Measurements from ENCODE around the gene LAMA4. TPM values are rescaled to one million over a fixed set of nuclear protein-coding genes. Genes with fewer than 3 reads are reported as not detected.

LAMA4 gene
- total RNA-seq, 6 donors from 2014 or later: 29.5 to 119 (median 58.9) TPM

GRCh38 chr6:112086744-112087135 lies 167.6 kb downstream of the LAMA4 start:
- Histone ChIP-seq H3K4me1 (peaks cover 3 to 12% (median 11%) of the 10 kb centered on the region in 4 donors), H3K9me3 (no peaks in the 10 kb centered on the region), H3K27me3 (no peaks in the 10 kb centered on the region), H3K36me3 (peaks cover 0 to 22% (median 0%) of the 10 kb centered on the region in 4 donors), H3K27ac (peak overlapping the region; percentile 77 to 87 (median 84)), H3K4me3 (peak overlapping the region; percentile 64 to 88 (median 69))
- no peak for DNase-seq
- TF ChIP-seq CTCF (IDR thresholded peaks at IDR 0.05) (peak in 1 of 6 experiments; percentile 11), POLR2AphosphoS5 (IDR thresholded peaks at IDR 0.05) (no peak), EP300 (IDR thresholded peaks at IDR 0.05) (no peak), POLR2A (IDR thresholded peaks at IDR 0.05) (no peak)
- peak; percentile 44 to 77 for ATAC-seq (ENCODE audit: low FRiP score in 2 of 2)
- 0 to 1% methylated on average over 8 of the region's 8 CpGs for WGBS, 2 donors

- Histone ChIP-seq H3K4me3 (no peak overlapping the region), H3K4me1 (peaks cover 3 to 12% (median 11%) of the 10 kb centered on the region in 4 donors), H3K27ac (no peak overlapping the region), H3K36me3 (peaks cover 0 to 28% (median under 1%) of the 10 kb centered on the region in 4 donors), H3K9me3 (no peaks in the 10 kb centered on the region), H3K27me3 (no peaks in the 10 kb centered on the region)
- ATAC-seq (ENCODE audit: low FRiP score in 2 of 2) (no peak), DNase-seq (no peak)
- 83 to 84% methylated on average over 8 of the region's 8 CpGs for whole genome bisulfite sequencing, 2 donors
- TF ChIP-seq POLR2AphosphoS5 (IDR thresholded peaks at IDR 0.05): no peak
- TF ChIP-seq POLR2A (IDR thresholded peaks at IDR 0.05): no peak
- TF ChIP-seq CTCF (IDR thresholded peaks at IDR 0.05): no peak
- TF ChIP-seq EP300 (IDR thresholded peaks at IDR 0.05): no peak
Measured at GRCh38 chr6:112085286-112086065, 168.9 kb downstream of the LAMA4 start.

- no peak for TF ChIP-seq POLR2A (IDR thresholded peaks at IDR 0.05)
- TF ChIP-seq EP300 (IDR thresholded peaks at IDR 0.05): no peak
- TF ChIP-seq POLR2AphosphoS5 (IDR thresholded peaks at IDR 0.05): no peak
- no peak for TF ChIP-seq CTCF (IDR thresholded peaks at IDR 0.05)
- 91 to 95% methylated on average over 4 of the region's 4 CpGs for WGBS, 2 donors
- Histone ChIP-seq H3K4me1 (peaks cover 3 to 9% (median 7%) of the 10 kb centered on the region in 4 donors), H3K4me3 (no peak overlapping the region), H3K9me3 (no peaks in the 10 kb centered on the region), H3K27ac (no peak overlapping the region), H3K36me3 (peaks cover 0 to 65% (median 7%) of the 10 kb centered on the region in 4 donors), H3K27me3 (no peaks in the 10 kb centered on the region)
- no peak for ATAC-seq (ENCODE audit: low FRiP score in 2 of 2)
- no peak for DNase-seq
Measured at GRCh38 chr6:112081569-112081968, 172.8 kb downstream of the LAMA4 start.

GRCh38 chr6:112066606-112067005 lies 187.8 kb downstream of the LAMA4 start:
- Histone ChIP-seq H3K36me3 (peaks cover 0 to 27% (median 4%) of the 10 kb centered on the region in 4 donors), H3K4me3 (no peak overlapping the region), H3K27ac (no peak overlapping the region), H3K4me1 (no peaks in the 10 kb centered on the region), H3K9me3 (no peaks in the 10 kb centered on the region), H3K27me3 (no peaks in the 10 kb centered on the region)
- TF ChIP-seq POLR2AphosphoS5 (IDR thresholded peaks at IDR 0.05) (no peak), CTCF (IDR thresholded peaks at IDR 0.05) (no peak), EP300 (IDR thresholded peaks at IDR 0.05) (no peak), POLR2A (IDR thresholded peaks at IDR 0.05) (no peak)
- ATAC-seq (ENCODE audit: low FRiP score in 2 of 2) (no peak), DNase-seq (no peak)
- 72 to 74% methylated on average over 3 of the region's 3 CpGs for WGBS, 2 donors
